Measurements from ENCODE around the gene THSD4. TPM values are rescaled to one million over a fixed set of nuclear protein-coding genes. Genes with fewer than 3 reads are reported as not detected.

Gene THSD4
- total RNA-seq, 6 donors from 2014 or later, result 16.8 to 39.7 (median 21.7) TPM

- Histone ChIP-seq H3K27ac (no peak overlapping the region), H3K36me3 (no peaks in the 10 kb centered on the region), H3K9me3 (no peaks in the 10 kb centered on the region), H3K4me1 (no peaks in the 10 kb centered on the region), H3K4me3 (no peak overlapping the region), H3K27me3 (no peaks in the 10 kb centered on the region)
- TF ChIP-seq POLR2A (IDR thresholded peaks at IDR 0.05) (no peak), POLR2AphosphoS5 (IDR thresholded peaks at IDR 0.05) (no peak), CTCF (IDR thresholded peaks at IDR 0.05) (no peak), EP300 (IDR thresholded peaks at IDR 0.05) (no peak)
- ATAC-seq (ENCODE audit: low FRiP score in 2 of 2), result peak in 1 of 2 donors; percentile 10
- 82 to 90% methylated on average over 10 to 33 of the region's 38 CpGs for WGBS, 2 donors
- peak in 1 of 2 donors; percentile 83 for DNase-seq
These were observed 696.8 kb downstream of the THSD4 start for GRCh38 chr15:71811752-71812735.

- WGBS, 2 donors, result 91 to 100% methylated on average over 4 to 16 of the region's 16 CpGs
- Histone ChIP-seq H3K4me1 (no peaks in the 10 kb centered on the region), H3K9me3 (no peaks in the 10 kb centered on the region), H3K36me3 (no peaks in the 10 kb centered on the region), H3K27ac (no peak overlapping the region), H3K27me3 (no peaks in the 10 kb centered on the region), H3K4me3 (no peak overlapping the region)
- no peak for ATAC-seq (ENCODE audit: low FRiP score in 2 of 2)
- TF ChIP-seq POLR2AphosphoS5 (IDR thresholded peaks at IDR 0.05) (no peak), EP300 (IDR thresholded peaks at IDR 0.05) (no peak), CTCF (IDR thresholded peaks at IDR 0.05) (no peak), POLR2A (IDR thresholded peaks at IDR 0.05) (no peak)
- DNase-seq, result peak in 1 of 2 donors; percentile 60
These were observed 697.9 kb downstream of the THSD4 start for GRCh38 chr15:71812966-71813722.

- no peaks in the 10 kb centered on the region for H3K9me3 ChIP-seq
- ATAC-seq (ENCODE audit: low FRiP score in 2 of 2) (no peak), DNase-seq (peak in 1 of 2 donors; percentile 44)
- H3K4me3 ChIP-seq, result no peak overlapping the region
- no peaks in the 10 kb centered on the region for H3K4me1 ChIP-seq
- WGBS, 2 donors, result 91 to 93% methylated on average over 7 to 9 of the region's 9 CpGs
- no peaks in the 10 kb centered on the region for H3K27me3 ChIP-seq
- no peak overlapping the region for H3K27ac ChIP-seq
- no peaks in the 10 kb centered on the region for H3K36me3 ChIP-seq
- TF ChIP-seq POLR2AphosphoS5 (IDR thresholded peaks at IDR 0.05) (no peak), CTCF (IDR thresholded peaks at IDR 0.05) (no peak), POLR2A (IDR thresholded peaks at IDR 0.05) (no peak), EP300 (IDR thresholded peaks at IDR 0.05) (no peak)
These were observed 698.6 kb downstream of the THSD4 start for GRCh38 chr15:71813723-71814470.

- 89 to 95% methylated on average over 3 of the region's 3 CpGs for WGBS, 2 donors
- H3K4me1 ChIP-seq, result no peaks in the 10 kb centered on the region
- no peak for TF ChIP-seq POLR2AphosphoS5 (IDR thresholded peaks at IDR 0.05)
- no peak for TF ChIP-seq CTCF (IDR thresholded peaks at IDR 0.05)
- no peak for TF ChIP-seq EP300 (IDR thresholded peaks at IDR 0.05)
- TF ChIP-seq POLR2A (IDR thresholded peaks at IDR 0.05), result no peak
- no peak overlapping the region for H3K27ac ChIP-seq
- no peak overlapping the region for H3K4me3 ChIP-seq
- no peak for ATAC-seq (ENCODE audit: low FRiP score in 2 of 2)
- DNase-seq, result no peak
- H3K27me3 ChIP-seq, result no peaks in the 10 kb centered on the region
- no peaks in the 10 kb centered on the region for H3K36me3 ChIP-seq
- H3K9me3 ChIP-seq, result peaks cover 0 to 7% (median under 1%) of the 10 kb centered on the region in 4 donors
These were observed 700.0 kb downstream of the THSD4 start for GRCh38 chr15:71815301-71815700.

Measured in upper lobe of left lung (tissue), 6 donors.